Fibroblast of villous mesenchyme (primary cell): Measurements from ENCODE around the gene SMCR8. TPM values are rescaled to one million over a fixed set of nuclear protein-coding genes. Genes with fewer than 3 reads are reported as not detected.
"Not testable (repeated sequence)": the region's sequence is repeated elsewhere in the genome, so short reads cannot be mapped to it uniquely, and the experiment has no call there.

Experiments used
- DNase-seq: peaks from one replicate; pipeline ENCODE4 v3.0.0-alpha.2; 2010; ENCODE audit warnings: low read depth
- H3K4me3 ChIP-seq: 2 replicates; pipeline ENCODE4 v1.5.1; 2011; ENCODE audit warnings: low read depth, mild to moderate bottlenecking, low read length
- CTCF ChIP-seq: IDR thresholded peaks from 2 replicates; pipeline ENCODE4 v1.5.1; 2012; ENCODE audit warnings: low read depth, mild to moderate bottlenecking, low read length; ENCODE audit not compliant: insufficient read depth
- total RNA-seq: library from RNA; depleted of rRNA; stranded (reverse); fragments of >200 nt; gene quantifications from 2 replicates; pipeline ENCODE4 v1.2.3, GENCODE V29; 2012

SMCR8 gene
- total RNA-seq, 1 donor: 21.6 TPM

- no peak overlapping the region for H3K4me3 ChIP-seq
- DNase-seq: peak; percentile 38
- no peak for TF ChIP-seq CTCF
These were observed 36.2 kb upstream of the SMCR8 start for GRCh38 chr17:18278867-18279266.

- TF ChIP-seq CTCF: no peak
- DNase-seq: no peak
- no peak overlapping the region for H3K4me3 ChIP-seq
These were observed 34.8 kb upstream of the SMCR8 start for GRCh38 chr17:18280249-18280648.

DNA sequence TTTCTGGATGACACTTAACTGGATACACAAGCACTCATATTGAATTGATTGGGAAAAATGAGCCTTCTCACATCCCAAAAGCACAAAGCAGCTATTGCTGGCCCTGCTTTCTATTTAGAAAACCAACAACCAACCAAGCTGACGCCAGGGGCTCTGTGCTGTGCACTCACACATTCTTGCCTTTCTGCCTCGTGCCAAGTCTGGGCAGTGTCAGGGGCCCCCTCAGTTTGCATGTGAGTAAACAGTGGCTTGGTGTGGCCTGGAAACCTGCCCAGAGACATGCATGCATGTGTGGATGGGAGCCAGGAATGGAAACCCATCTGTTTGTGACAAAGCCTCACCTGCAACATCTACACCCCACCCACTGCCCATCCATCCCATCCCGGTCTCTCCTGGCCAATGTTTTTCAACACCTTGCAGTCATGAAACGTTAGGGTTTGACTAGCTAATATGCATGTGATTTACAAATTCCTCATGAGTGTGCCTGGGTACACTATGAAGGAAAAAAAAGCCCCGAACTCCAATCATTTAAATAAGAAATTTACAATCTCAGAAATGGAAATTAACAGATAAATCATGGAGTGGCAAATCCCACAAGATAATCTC, 34.2 kb upstream of the SMCR8 start:
- no peak for TF ChIP-seq CTCF
- H3K4me3 ChIP-seq: no peak overlapping the region
- no peak for DNase-seq

DNA sequence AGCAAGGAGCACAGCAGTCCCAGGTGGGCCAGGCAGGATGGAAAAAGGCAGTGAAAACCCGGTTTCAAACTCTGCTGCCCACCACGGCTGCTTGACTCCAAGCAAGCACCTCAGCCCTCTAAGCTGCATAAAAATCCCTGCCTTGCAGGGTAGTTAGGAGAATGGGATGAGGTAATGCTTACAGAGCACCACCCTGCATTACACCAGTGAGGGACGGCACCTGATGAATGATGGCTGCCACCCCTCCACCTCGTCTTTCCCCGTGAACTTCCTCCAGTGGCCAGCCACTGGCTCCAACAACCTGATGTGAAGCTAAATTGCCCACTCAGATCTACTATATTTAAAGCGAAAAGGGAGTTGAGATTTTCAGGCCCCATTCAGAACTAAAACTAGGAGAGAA, 33.3 kb upstream of the SMCR8 start:
- no peak overlapping the region for H3K4me3 ChIP-seq
- no peak for DNase-seq
- no peak for TF ChIP-seq CTCF

DNA sequence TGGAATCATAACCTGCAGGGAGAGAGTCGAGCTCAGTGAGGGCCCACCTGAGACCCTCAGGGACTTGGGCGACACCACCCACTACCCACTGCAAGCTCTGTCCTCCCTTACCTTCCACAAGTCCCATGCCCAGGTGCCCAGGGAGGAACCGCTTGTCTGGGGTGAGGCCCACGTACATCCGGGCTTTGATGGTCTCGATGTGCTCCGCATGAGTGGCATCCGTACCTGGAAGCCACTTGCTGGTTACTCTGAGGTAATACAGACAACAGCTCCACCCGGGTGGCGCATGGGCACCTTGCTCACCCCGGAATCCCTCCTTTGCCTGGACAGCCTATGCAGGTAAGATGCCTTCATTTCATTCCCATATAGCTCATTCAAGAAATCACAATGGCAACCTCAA, 29.8 kb upstream of the SMCR8 start:
- TF ChIP-seq CTCF: no peak
- no peak overlapping the region for H3K4me3 ChIP-seq
- DNase-seq: no peak

DNA sequence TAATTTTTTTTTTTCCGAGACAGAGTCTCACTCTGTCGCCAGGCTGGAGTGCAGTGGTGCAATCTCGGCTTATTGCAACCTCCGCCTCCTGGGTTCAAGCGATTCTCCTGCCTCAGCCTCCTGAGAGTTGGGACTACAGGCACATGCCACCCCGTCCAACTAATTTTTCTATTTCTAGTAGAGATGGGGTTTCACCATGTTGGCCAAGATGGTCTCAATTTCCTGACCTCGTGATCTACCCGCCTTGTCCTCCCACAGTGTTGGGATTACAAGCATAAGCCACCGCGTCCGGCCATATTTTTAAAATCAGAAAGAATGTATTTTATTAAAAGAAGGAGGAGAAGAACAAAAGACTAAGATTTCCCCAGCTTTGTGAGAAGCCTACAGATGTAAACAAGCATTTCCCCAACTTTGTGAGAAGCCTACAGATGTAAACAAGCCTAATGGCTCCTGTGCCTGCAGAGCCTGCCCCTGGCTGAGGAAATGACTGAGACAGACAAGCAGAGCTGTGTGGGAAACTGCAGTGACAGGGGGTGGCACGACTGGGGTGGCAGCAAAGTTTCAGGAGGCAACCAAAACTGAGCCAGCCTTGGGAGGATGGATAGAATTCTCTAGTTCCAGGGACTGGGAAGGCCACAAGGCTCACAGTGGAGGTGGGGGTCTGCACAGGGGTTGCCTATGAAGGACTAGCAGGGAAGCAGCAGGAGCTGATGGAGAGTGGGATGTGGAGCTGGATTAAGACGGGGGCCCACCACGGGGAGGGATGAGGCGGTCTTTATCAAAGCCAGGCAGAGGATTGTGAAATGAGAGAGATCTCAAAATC, 23.2 kb upstream of the SMCR8 start:
- no peak for DNase-seq
- no peak overlapping the region for H3K4me3 ChIP-seq
- TF ChIP-seq CTCF: no peak

GRCh38 chr17:18298061-18298460, 17.0 kb upstream of the SMCR8 start:
- not testable (repeated sequence) for DNase-seq, H3K4me3 ChIP-seq
